Mesothelial cell of epicardium (in vitro differentiated cells): ENCODE measurements around the gene TMIE. TPM values are rescaled to one million over a fixed set of nuclear protein-coding genes. Genes with fewer than 3 reads are reported as not detected.
A peak's percentile ranks its signal among the peaks of the same experiment; 100 is the strongest.

Experiments used
- DNase-seq, 2 experiments: peaks; one replicate each; pipeline ENCODE4 v3.0.0; 2021; ENCODE audit warnings: low spot score in 2 of 2; ENCODE audit not compliant: unreplicated experiment in 2 of 2
- H3K27ac Mint-ChIP-seq: 2 replicates; pipeline ENCODE4 v1.8.0; 2021; ENCODE audit warnings: mixed read lengths
- H3K27me3 Mint-ChIP-seq: 2 replicates; pipeline ENCODE4 v1.8.0; 2021; ENCODE audit warnings: low read depth, mixed read lengths
- H3K36me3 Mint-ChIP-seq: 2 replicates; pipeline ENCODE4 v1.8.0; 2021; ENCODE audit warnings: mixed read lengths
- H3K4me1 Mint-ChIP-seq: 2 replicates; pipeline ENCODE4 v1.8.0; 2021; ENCODE audit warnings: mixed read lengths
- H3K4me3 Mint-ChIP-seq: 2 replicates; pipeline ENCODE4 v1.8.0; 2021; ENCODE audit warnings: mild to moderate bottlenecking, moderate library complexity, mixed read lengths
- H3K9me3 Mint-ChIP-seq: 2 replicates; pipeline ENCODE4 v1.8.0; 2021; ENCODE audit warnings: mixed read lengths
- CTCF ChIP-seq: fragments of 200-600 bp; sonication (generic); IDR thresholded peaks from one replicate; pipeline ENCODE4 v1.5.0; 2021; ENCODE audit warnings: antibody characterized with exemption; ENCODE audit not compliant: unreplicated experiment
- total RNA-seq: library from RNA; stranded (reverse); gene quantifications from 3 replicates; pipeline ENCODE4 v1.2.1, GENCODE V29; 2021

TMIE gene
- total RNA-seq, 1 donor from 2014 or later: 0.54 TPM

- no peaks in the 10 kb centered on the region for H3K27me3 Mint-ChIP-seq
- no peak for TF ChIP-seq CTCF
- H3K27ac Mint-ChIP-seq: no peak overlapping the region
- DNase-seq: no peak
- no peaks in the 10 kb centered on the region for H3K9me3 Mint-ChIP-seq
- peaks cover 7% of the 10 kb centered on the region for H3K4me1 Mint-ChIP-seq
- no peaks in the 10 kb centered on the region for H3K36me3 Mint-ChIP-seq
- no peak overlapping the region for H3K4me3 Mint-ChIP-seq
These were observed 29.6 kb downstream of the TMIE start for GRCh38 chr3:46730819-46731218.

GRCh38 chr3:46731795-46732194 is 30.6 kb downstream of the TMIE start:
- H3K4me1 Mint-ChIP-seq: no peaks in the 10 kb centered on the region
- TF ChIP-seq CTCF: no peak
- no peaks in the 10 kb centered on the region for H3K36me3 Mint-ChIP-seq
- no peak for DNase-seq
- no peaks in the 10 kb centered on the region for H3K27me3 Mint-ChIP-seq
- H3K27ac Mint-ChIP-seq: no peak overlapping the region
- H3K9me3 Mint-ChIP-seq: no peaks in the 10 kb centered on the region
- H3K4me3 Mint-ChIP-seq: no peak overlapping the region

- no peaks in the 10 kb centered on the region for H3K27me3 Mint-ChIP-seq
- TF ChIP-seq CTCF: no peak
- H3K9me3 Mint-ChIP-seq: no peaks in the 10 kb centered on the region
These were observed 32.0 kb downstream of the TMIE start for GRCh38 chr3:46733026-46733800.

GRCh38 chr3:46734773-46735172 is 33.6 kb downstream of the TMIE start:
- Mint-ChIP-seq H3K27ac (no peak overlapping the region), H3K9me3 (peaks cover 4% of the 10 kb centered on the region), H3K4me1 (no peaks in the 10 kb centered on the region), H3K36me3 (peaks cover 3% of the 10 kb centered on the region), H3K4me3 (no peak overlapping the region), H3K27me3 (no peaks in the 10 kb centered on the region)
- no peak for TF ChIP-seq CTCF
- no peak for DNase-seq

More at GRCh38 chr3:46733026-46733800, 32.0 kb downstream of the TMIE start:
- H3K4me1 Mint-ChIP-seq: no peaks in the 10 kb centered on the region
- peak in 1 of 2 experiments; percentile 11 for DNase-seq
- H3K4me3 Mint-ChIP-seq: no peak overlapping the region
- no peak overlapping the region for H3K27ac Mint-ChIP-seq
- no peaks in the 10 kb centered on the region for H3K36me3 Mint-ChIP-seq

- Mint-ChIP-seq H3K4me1 (no peaks in the 10 kb centered on the region), H3K27ac (no peak overlapping the region), H3K9me3 (peaks cover 4% of the 10 kb centered on the region), H3K4me3 (no peak overlapping the region), H3K27me3 (no peaks in the 10 kb centered on the region), H3K36me3 (peaks cover 3% of the 10 kb centered on the region)
- TF ChIP-seq CTCF: no peak
- DNase-seq: no peak
These were observed 35.0 kb downstream of the TMIE start for GRCh38 chr3:46736006-46736872.
